ENCODE measurements around the gene SLX9. TPM values are rescaled to one million over a fixed set of nuclear protein-coding genes. Genes with fewer than 3 reads are reported as not detected.
A peak's percentile ranks its signal among the peaks of the same experiment; 100 is the strongest.

SLX9 gene
- total RNA-seq, 1 experiment from 2014 or later = 12.2 TPM

- Histone ChIP-seq H3K79me2 (ENCODE audit: low read length) (no peaks in the 10 kb centered on the region), H3K9me3 (ENCODE audit: low read length) (no peaks in the 10 kb centered on the region), H3K4me2 (ENCODE audit: low read depth, low read length, poor library complexity, severe bottlenecking) (no peak overlapping the region), H4K20me1 (ENCODE audit: insufficient read depth, low read depth, low read length) (no peaks in the 10 kb centered on the region), H3K4me1 (ENCODE audit: low read length) (peaks cover 12% of the 10 kb centered on the region), H3K9ac (ENCODE audit: low read length) (no peak overlapping the region), H2AFZ (ENCODE audit: low read length) (no peak overlapping the region), H3K27ac (ENCODE audit: low read length) (no peak overlapping the region), H3K36me3 (ENCODE audit: insufficient read depth, low read length) (no peaks in the 10 kb centered on the region), H3K4me3 (ENCODE audit: low read length) (no peak overlapping the region), H3K27me3 (ENCODE audit: low read length) (no peaks in the 10 kb centered on the region), H3K9me2 (replicated peaks; ENCODE audit: insufficient read depth, low read length) (no peaks in the 10 kb centered on the region)
- no peak for DNase-seq
Measured at GRCh38 chr21:45011911-45012661, 72.3 kb downstream of the SLX9 start.

GRCh38 chr21:45012662-45013259, 72.9 kb downstream of the SLX9 start:
- Histone ChIP-seq H3K9me2 (replicated peaks; ENCODE audit: insufficient read depth, low read length) (no peaks in the 10 kb centered on the region), H3K4me1 (ENCODE audit: low read length) (peaks cover 12% of the 10 kb centered on the region), H3K27ac (ENCODE audit: low read length) (no peak overlapping the region), H4K20me1 (ENCODE audit: insufficient read depth, low read depth, low read length) (no peaks in the 10 kb centered on the region), H2AFZ (ENCODE audit: low read length) (no peak overlapping the region), H3K9ac (ENCODE audit: low read length) (no peak overlapping the region), H3K36me3 (ENCODE audit: insufficient read depth, low read length) (no peaks in the 10 kb centered on the region), H3K4me2 (ENCODE audit: low read depth, low read length, poor library complexity, severe bottlenecking) (no peak overlapping the region), H3K9me3 (ENCODE audit: low read length) (no peaks in the 10 kb centered on the region), H3K4me3 (ENCODE audit: low read length) (no peak overlapping the region), H3K27me3 (ENCODE audit: low read length) (no peaks in the 10 kb centered on the region), H3K79me2 (ENCODE audit: low read length) (no peaks in the 10 kb centered on the region)
- DNase-seq = no peak

- Histone ChIP-seq H3K36me3 (ENCODE audit: insufficient read depth, low read length) (no peaks in the 10 kb centered on the region), H3K79me2 (ENCODE audit: low read length) (no peaks in the 10 kb centered on the region), H3K27ac (ENCODE audit: low read length) (no peak overlapping the region), H3K9me2 (replicated peaks; ENCODE audit: insufficient read depth, low read length) (no peaks in the 10 kb centered on the region), H3K4me1 (ENCODE audit: low read length) (peaks cover 12% of the 10 kb centered on the region), H2AFZ (ENCODE audit: low read length) (no peak overlapping the region), H3K4me3 (ENCODE audit: low read length) (no peak overlapping the region), H3K4me2 (ENCODE audit: low read depth, low read length, poor library complexity, severe bottlenecking) (no peak overlapping the region), H3K9me3 (ENCODE audit: low read length) (no peaks in the 10 kb centered on the region), H3K9ac (ENCODE audit: low read length) (no peak overlapping the region), H4K20me1 (ENCODE audit: insufficient read depth, low read depth, low read length) (no peaks in the 10 kb centered on the region), H3K27me3 (ENCODE audit: low read length) (no peaks in the 10 kb centered on the region)
- DNase-seq = no peak
Measured at GRCh38 chr21:45013260-45013841, 73.5 kb downstream of the SLX9 start.

GRCh38 chr21:45014747-45015468, 75.1 kb downstream of the SLX9 start:
- H3K9me2 ChIP-seq (replicated peaks; ENCODE audit: insufficient read depth, low read length) = no peaks in the 10 kb centered on the region
- H3K9ac ChIP-seq (ENCODE audit: low read length) = peak overlapping the region; percentile 33
- no peak overlapping the region for H3K27ac ChIP-seq (ENCODE audit: low read length)
- H3K36me3 ChIP-seq (ENCODE audit: insufficient read depth, low read length) = no peaks in the 10 kb centered on the region
- H3K79me2 ChIP-seq (ENCODE audit: low read length) = no peaks in the 10 kb centered on the region
- H3K27me3 ChIP-seq (ENCODE audit: low read length) = no peaks in the 10 kb centered on the region
- no peaks in the 10 kb centered on the region for H4K20me1 ChIP-seq (ENCODE audit: insufficient read depth, low read depth, low read length)
- no peaks in the 10 kb centered on the region for H3K9me3 ChIP-seq (ENCODE audit: low read length)
- peaks cover 12% of the 10 kb centered on the region for H3K4me1 ChIP-seq (ENCODE audit: low read length)
- peak overlapping the region; percentile 41; the same call in 1 of the 2 replicates for H3K4me3 ChIP-seq (ENCODE audit: low read length)
- peak; percentile 69 for DNase-seq
- H3K4me2 ChIP-seq (ENCODE audit: low read depth, low read length, poor library complexity, severe bottlenecking) = peak overlapping the region; percentile 57
- H2AFZ ChIP-seq (ENCODE audit: low read length) = peak overlapping the region; percentile 81; the same call in 1 of the 2 replicates

- Histone ChIP-seq H4K20me1 (ENCODE audit: insufficient read depth, low read depth, low read length) (no peaks in the 10 kb centered on the region), H3K36me3 (ENCODE audit: insufficient read depth, low read length) (no peaks in the 10 kb centered on the region), H3K4me2 (ENCODE audit: low read depth, low read length, poor library complexity, severe bottlenecking) (no peak overlapping the region), H3K4me1 (ENCODE audit: low read length) (peaks cover 12% of the 10 kb centered on the region), H3K9ac (ENCODE audit: low read length) (peak overlapping the region; percentile 33; the same call in 1 of the 2 replicates), H2AFZ (ENCODE audit: low read length) (no peak overlapping the region), H3K9me3 (ENCODE audit: low read length) (no peaks in the 10 kb centered on the region), H3K27me3 (ENCODE audit: low read length) (no peaks in the 10 kb centered on the region), H3K9me2 (replicated peaks; ENCODE audit: insufficient read depth, low read length) (no peaks in the 10 kb centered on the region), H3K4me3 (ENCODE audit: low read length) (no peak overlapping the region), H3K27ac (ENCODE audit: low read length) (no peak overlapping the region), H3K79me2 (ENCODE audit: low read length) (no peaks in the 10 kb centered on the region)
- DNase-seq = no peak
Measured at GRCh38 chr21:45015469-45015860, 75.6 kb downstream of the SLX9 start.

GRCh38 chr21:45016031-45016405, 76.2 kb downstream of the SLX9 start:
- Histone ChIP-seq H3K79me2 (ENCODE audit: low read length) (no peaks in the 10 kb centered on the region), H3K4me3 (ENCODE audit: low read length) (no peak overlapping the region), H3K4me1 (ENCODE audit: low read length) (peaks cover 12% of the 10 kb centered on the region), H3K27ac (ENCODE audit: low read length) (no peak overlapping the region), H3K27me3 (ENCODE audit: low read length) (no peaks in the 10 kb centered on the region), H3K36me3 (ENCODE audit: insufficient read depth, low read length) (no peaks in the 10 kb centered on the region), H3K9me2 (replicated peaks; ENCODE audit: insufficient read depth, low read length) (no peaks in the 10 kb centered on the region), H2AFZ (ENCODE audit: low read length) (no peak overlapping the region), H3K9me3 (ENCODE audit: low read length) (no peaks in the 10 kb centered on the region), H4K20me1 (ENCODE audit: insufficient read depth, low read depth, low read length) (no peaks in the 10 kb centered on the region), H3K9ac (ENCODE audit: low read length) (no peak overlapping the region), H3K4me2 (ENCODE audit: low read depth, low read length, poor library complexity, severe bottlenecking) (no peak overlapping the region)
- DNase-seq = no peak

GRCh38 chr21:45016406-45017038, 76.7 kb downstream of the SLX9 start:
- Histone ChIP-seq H3K4me2 (ENCODE audit: low read depth, low read length, poor library complexity, severe bottlenecking) (no peak overlapping the region), H3K9me2 (replicated peaks; ENCODE audit: insufficient read depth, low read length) (no peaks in the 10 kb centered on the region), H3K27ac (ENCODE audit: low read length) (no peak overlapping the region), H3K9me3 (ENCODE audit: low read length) (no peaks in the 10 kb centered on the region), H3K4me3 (ENCODE audit: low read length) (no peak overlapping the region), H3K9ac (ENCODE audit: low read length) (no peak overlapping the region), H3K79me2 (ENCODE audit: low read length) (no peaks in the 10 kb centered on the region), H3K4me1 (ENCODE audit: low read length) (peaks cover 12% of the 10 kb centered on the region), H4K20me1 (ENCODE audit: insufficient read depth, low read depth, low read length) (no peaks in the 10 kb centered on the region), H3K27me3 (ENCODE audit: low read length) (no peaks in the 10 kb centered on the region), H2AFZ (ENCODE audit: low read length) (no peak overlapping the region), H3K36me3 (ENCODE audit: insufficient read depth, low read length) (no peaks in the 10 kb centered on the region)
- no peak for DNase-seq

Data from Karpas-422 (cell line).